Activated naive CD8-positive, alpha-beta T cell treated with anti-CD3 and anti-CD28 coated beads, Interleukin-2, amount 50 U/mL, for 24 hours (primary cell): ENCODE data around the gene OPCML.

Experiments used
- ATAC-seq: fragments of 150-1000 bp; cut with Tn5 transposase; one replicate; pipeline ENCODE4 v1.10.0; 2021
- DNase-seq: peaks from one replicate; pipeline ENCODE4 v3.0.0; 2021
- H3K27ac Mint-ChIP-seq: one replicate; pipeline ENCODE4 v1.8.0; 2021; ENCODE audit warnings: mild to moderate bottlenecking, mixed read lengths
- H3K27me3 Mint-ChIP-seq: one replicate; pipeline ENCODE4 v1.8.0; 2021; ENCODE audit warnings: mixed read lengths
- H3K36me3 Mint-ChIP-seq: one replicate; pipeline ENCODE4 v1.8.0; 2021; ENCODE audit warnings: low read depth, mixed read lengths
- H3K4me1 Mint-ChIP-seq: one replicate; pipeline ENCODE4 v1.8.0; 2021; ENCODE audit warnings: mixed read lengths
- H3K4me3 Mint-ChIP-seq: one replicate; pipeline ENCODE4 v1.8.0; 2021; ENCODE audit warnings: mild to moderate bottlenecking, moderate library complexity, mixed read lengths
- H3K9me3 Mint-ChIP-seq: one replicate; pipeline ENCODE4 v1.8.0; 2021; ENCODE audit warnings: mixed read lengths

The OPCML gene

GRCh38 chr11:132793831-132794230, 738.5 kb downstream of the OPCML start:
- H3K4me1 Mint-ChIP-seq: no peaks in the 10 kb centered on the region
- no peaks in the 10 kb centered on the region for H3K27me3 Mint-ChIP-seq
- H3K36me3 Mint-ChIP-seq: no peaks in the 10 kb centered on the region
- no peak overlapping the region for H3K4me3 Mint-ChIP-seq
- ATAC-seq (no peak), DNase-seq (no peak)
- H3K27ac Mint-ChIP-seq: no peak overlapping the region
- peaks cover 4% of the 10 kb centered on the region for H3K9me3 Mint-ChIP-seq

GRCh38 chr11:132792341-132793140, 739.8 kb downstream of the OPCML start:
- no peak for DNase-seq
- Mint-ChIP-seq H3K4me1 (no peaks in the 10 kb centered on the region), H3K4me3 (no peak overlapping the region), H3K9me3 (peaks cover 4% of the 10 kb centered on the region), H3K27me3 (no peaks in the 10 kb centered on the region), H3K27ac (no peak overlapping the region), H3K36me3 (no peaks in the 10 kb centered on the region)
- ATAC-seq: no peak

GRCh38 chr11:132790971-132791370, 741.3 kb downstream of the OPCML start:
- no peaks in the 10 kb centered on the region for H3K36me3 Mint-ChIP-seq
- H3K9me3 Mint-ChIP-seq: peaks cover 4% of the 10 kb centered on the region
- H3K27me3 Mint-ChIP-seq: no peaks in the 10 kb centered on the region
- H3K4me1 Mint-ChIP-seq: no peaks in the 10 kb centered on the region
- DNase-seq (no peak), ATAC-seq (no peak)
- no peak overlapping the region for H3K27ac Mint-ChIP-seq
- no peak overlapping the region for H3K4me3 Mint-ChIP-seq

- ATAC-seq (no peak), DNase-seq (no peak)
- Mint-ChIP-seq H3K4me3 (no peak overlapping the region), H3K9me3 (peaks cover 2% of the 10 kb centered on the region), H3K4me1 (no peaks in the 10 kb centered on the region), H3K27ac (no peak overlapping the region), H3K36me3 (no peaks in the 10 kb centered on the region), H3K27me3 (no peaks in the 10 kb centered on the region)
Measured at GRCh38 chr11:132790466-132790865, 741.8 kb downstream of the OPCML start.

GRCh38 chr11:132788816-132789325, 743.4 kb downstream of the OPCML start:
- no peaks in the 10 kb centered on the region for H3K36me3 Mint-ChIP-seq
- no peak for ATAC-seq
- no peaks in the 10 kb centered on the region for H3K4me1 Mint-ChIP-seq
- no peaks in the 10 kb centered on the region for H3K9me3 Mint-ChIP-seq
- H3K4me3 Mint-ChIP-seq: no peak overlapping the region
- no peak overlapping the region for H3K27ac Mint-ChIP-seq
- H3K27me3 Mint-ChIP-seq: no peaks in the 10 kb centered on the region
- DNase-seq: no peak

GRCh38 chr11:132785878-132786277, 746.4 kb downstream of the OPCML start:
- Mint-ChIP-seq H3K4me3 (no peak overlapping the region), H3K36me3 (no peaks in the 10 kb centered on the region), H3K27me3 (no peaks in the 10 kb centered on the region), H3K27ac (no peak overlapping the region), H3K9me3 (no peaks in the 10 kb centered on the region), H3K4me1 (no peaks in the 10 kb centered on the region)
- ATAC-seq (no peak), DNase-seq (no peak)

- H3K9me3 Mint-ChIP-seq: no peaks in the 10 kb centered on the region
- no peak overlapping the region for H3K4me3 Mint-ChIP-seq
- no peaks in the 10 kb centered on the region for H3K27me3 Mint-ChIP-seq
- no peaks in the 10 kb centered on the region for H3K36me3 Mint-ChIP-seq
- no peak overlapping the region for H3K27ac Mint-ChIP-seq
- ATAC-seq (no peak), DNase-seq (no peak)
- no peaks in the 10 kb centered on the region for H3K4me1 Mint-ChIP-seq
Measured at GRCh38 chr11:132784441-132784840, 747.9 kb downstream of the OPCML start.

GRCh38 chr11:132782102-132782501, 750.2 kb downstream of the OPCML start:
- Mint-ChIP-seq H3K36me3 (no peaks in the 10 kb centered on the region), H3K27ac (no peak overlapping the region), H3K27me3 (no peaks in the 10 kb centered on the region), H3K4me3 (no peak overlapping the region), H3K4me1 (no peaks in the 10 kb centered on the region), H3K9me3 (no peaks in the 10 kb centered on the region)
- ATAC-seq (no peak), DNase-seq (no peak)

GRCh38 chr11:132780046-132780445, 752.3 kb downstream of the OPCML start:
- ATAC-seq: no peak
- H3K4me1 Mint-ChIP-seq: no peaks in the 10 kb centered on the region
- no peaks in the 10 kb centered on the region for H3K27me3 Mint-ChIP-seq
- H3K36me3 Mint-ChIP-seq: no peaks in the 10 kb centered on the region
- no peak for DNase-seq
- no peaks in the 10 kb centered on the region for H3K9me3 Mint-ChIP-seq
- no peak overlapping the region for H3K27ac Mint-ChIP-seq
- no peak overlapping the region for H3K4me3 Mint-ChIP-seq

GRCh38 chr11:132779497-132779896, 752.8 kb downstream of the OPCML start:
- DNase-seq (no peak), ATAC-seq (no peak)
- H3K27me3 Mint-ChIP-seq: no peaks in the 10 kb centered on the region
- H3K9me3 Mint-ChIP-seq: no peaks in the 10 kb centered on the region
- no peak overlapping the region for H3K27ac Mint-ChIP-seq
- no peak overlapping the region for H3K4me3 Mint-ChIP-seq
- H3K36me3 Mint-ChIP-seq: no peaks in the 10 kb centered on the region
- no peaks in the 10 kb centered on the region for H3K4me1 Mint-ChIP-seq

- ATAC-seq: no peak
- no peaks in the 10 kb centered on the region for H3K27me3 Mint-ChIP-seq
- no peaks in the 10 kb centered on the region for H3K36me3 Mint-ChIP-seq
- DNase-seq: no peak
- peaks cover 11% of the 10 kb centered on the region for H3K4me1 Mint-ChIP-seq
- no peak overlapping the region for H3K4me3 Mint-ChIP-seq
- no peaks in the 10 kb centered on the region for H3K9me3 Mint-ChIP-seq
- no peak overlapping the region for H3K27ac Mint-ChIP-seq
Measured at GRCh38 chr11:132777067-132777975, 755.0 kb downstream of the OPCML start.

- Mint-ChIP-seq H3K36me3 (no peaks in the 10 kb centered on the region), H3K4me1 (peaks cover 11% of the 10 kb centered on the region), H3K9me3 (no peaks in the 10 kb centered on the region), H3K27me3 (no peaks in the 10 kb centered on the region), H3K27ac (no peak overlapping the region), H3K4me3 (no peak overlapping the region)
- ATAC-seq (no peak), DNase-seq (no peak)
Measured at GRCh38 chr11:132773751-132774150, 758.5 kb downstream of the OPCML start.

GRCh38 chr11:132772703-132773545, 759.4 kb downstream of the OPCML start:
- H3K27me3 Mint-ChIP-seq: no peaks in the 10 kb centered on the region
- H3K4me1 Mint-ChIP-seq: peaks cover 11% of the 10 kb centered on the region
- ATAC-seq (no peak), DNase-seq (peak; percentile 4)
- no peaks in the 10 kb centered on the region for H3K9me3 Mint-ChIP-seq
- no peak overlapping the region for H3K27ac Mint-ChIP-seq
- no peaks in the 10 kb centered on the region for H3K36me3 Mint-ChIP-seq
- peak overlapping the region; percentile 35 for H3K4me3 Mint-ChIP-seq

- no peaks in the 10 kb centered on the region for H3K9me3 Mint-ChIP-seq
- no peak overlapping the region for H3K4me3 Mint-ChIP-seq
- ATAC-seq (no peak), DNase-seq (no peak)
- no peaks in the 10 kb centered on the region for H3K36me3 Mint-ChIP-seq
- H3K27ac Mint-ChIP-seq: no peak overlapping the region
- no peaks in the 10 kb centered on the region for H3K27me3 Mint-ChIP-seq
- peaks cover 11% of the 10 kb centered on the region for H3K4me1 Mint-ChIP-seq
Measured at GRCh38 chr11:132771746-132772145, 760.6 kb downstream of the OPCML start.
